ENCODE data around the gene NLK.

DNA sequence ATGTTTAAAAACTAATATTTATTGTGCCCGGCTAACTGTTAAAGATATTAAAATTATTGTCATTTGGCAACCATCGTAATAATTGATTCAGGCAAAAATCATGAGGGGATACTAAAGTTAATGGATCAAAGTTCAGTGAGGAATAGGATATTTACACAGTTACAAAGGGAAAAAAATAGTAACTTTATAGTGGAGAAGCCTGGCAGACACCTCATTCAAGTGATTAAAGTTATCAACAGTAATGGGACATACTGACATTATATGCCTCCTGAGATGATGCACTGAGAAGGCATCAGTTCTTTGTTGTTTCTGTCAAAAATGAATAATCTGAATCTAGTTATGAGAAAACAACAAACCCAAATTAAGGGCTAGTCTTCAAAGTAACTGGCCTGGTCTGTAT, 77.1 kb downstream of the NLK start:
- TF ChIP-seq, protein P1, sequence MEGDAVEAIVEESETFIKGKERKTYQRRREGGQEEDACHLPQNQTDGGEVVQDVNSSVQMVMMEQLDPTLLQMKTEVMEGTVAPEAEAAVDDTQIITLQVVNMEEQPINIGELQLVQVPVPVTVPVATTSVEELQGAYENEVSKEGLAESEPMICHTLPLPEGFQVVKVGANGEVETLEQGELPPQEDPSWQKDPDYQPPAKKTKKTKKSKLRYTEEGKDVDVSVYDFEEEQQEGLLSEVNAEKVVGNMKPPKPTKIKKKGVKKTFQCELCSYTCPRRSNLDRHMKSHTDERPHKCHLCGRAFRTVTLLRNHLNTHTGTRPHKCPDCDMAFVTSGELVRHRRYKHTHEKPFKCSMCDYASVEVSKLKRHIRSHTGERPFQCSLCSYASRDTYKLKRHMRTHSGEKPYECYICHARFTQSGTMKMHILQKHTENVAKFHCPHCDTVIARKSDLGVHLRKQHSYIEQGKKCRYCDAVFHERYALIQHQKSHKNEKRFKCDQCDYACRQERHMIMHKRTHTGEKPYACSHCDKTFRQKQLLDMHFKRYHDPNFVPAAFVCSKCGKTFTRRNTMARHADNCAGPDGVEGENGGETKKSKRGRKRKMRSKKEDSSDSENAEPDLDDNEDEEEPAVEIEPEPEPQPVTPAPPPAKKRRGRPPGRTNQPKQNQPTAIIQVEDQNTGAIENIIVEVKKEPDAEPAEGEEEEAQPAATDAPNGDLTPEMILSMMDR (conservative IDR thresholded peaks at IDR 0.05 in 1 of 2, IDR thresholded peaks at IDR 0.05 in 1 of 2; ENCODE audit: extremely low read depth in 1 of 2, insufficient read depth in 1 of 2, low read depth in 1 of 2, low read length in 2 of 2) = no peak
- no peak for TF ChIP-seq EZH2 (IDR thresholded peaks at IDR 0.05; ENCODE audit: borderline replicate concordance, low read length)

All from mammary epithelial cell (primary cell).